Measurements from ENCODE around the gene SEPTIN5.

- TF ChIP-seq EZH2 (IDR thresholded peaks at IDR 0.05; ENCODE audit: insufficient read depth, low read length) (no peak), CTCF (IDR thresholded peaks at IDR 0.05; ENCODE audit: insufficient read depth, low read depth, low read length) (no peak)
These were observed 35.6 kb downstream of the SEPTIN5 start for GRCh38 chr22:19749876-19750275.

Data from astrocyte (in vitro differentiated cells and primary cell).